ENCODE measurements around the gene STAM2. TPM values are rescaled to one million over a fixed set of nuclear protein-coding genes. Genes with fewer than 3 reads are reported as not detected.
A peak's percentile ranks its signal among the peaks of the same experiment; 100 is the strongest.

The STAM2 gene
- total RNA-seq, 1 experiment from 2014 or later: 28.1 TPM

DNA sequence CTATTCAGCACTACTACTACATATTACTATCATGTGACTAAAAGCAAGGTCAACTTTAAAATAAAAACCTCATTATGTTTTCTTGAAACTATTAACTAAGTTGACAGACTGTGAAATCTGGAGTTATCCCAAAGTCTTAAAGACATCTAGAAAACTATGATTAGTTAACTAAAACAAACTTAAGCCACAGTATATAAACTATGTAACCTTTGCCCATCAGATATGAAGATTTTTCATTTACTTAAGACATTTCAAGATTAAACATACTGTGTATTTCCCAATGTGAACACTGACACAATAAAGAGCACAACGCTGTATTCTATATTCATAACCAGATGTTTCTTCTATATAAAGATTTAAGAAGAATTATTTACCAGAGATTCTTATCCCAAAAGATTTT is 43.3 kb downstream of the STAM2 start:
- H3K27me3 ChIP-seq (replicated peaks; ENCODE audit: insufficient read depth, low read depth, low read length, poor library complexity): no peaks in the 10 kb centered on the region
- peaks cover 5% of the 10 kb centered on the region for H3K4me1 ChIP-seq (ENCODE audit: insufficient read depth, low read length, poor library complexity, severe bottlenecking)
- BruUV-seq (replicated peaks): no TSS peak
- H3K9me3 ChIP-seq (ENCODE audit: low read depth, low read length, poor library complexity, severe bottlenecking): no peaks in the 10 kb centered on the region
- CTCF ChIA-PET: no interaction called here
- intact Hi-C loops (cut with micrococcal nuclease; ENCODE audit: unreplicated experiment): no loop called here
- no peak for DNase-seq (ENCODE audit: low spot score)
- POLR2A ChIA-PET (ENCODE audit: low non-redundant PET): no interaction called here
- no peak overlapping the region for H3K27ac ChIP-seq (ENCODE audit: low read depth, low read length, poor library complexity, severe bottlenecking)
- no peaks in the 10 kb centered on the region for H3K36me3 ChIP-seq (ENCODE audit: insufficient read depth, low read length, poor library complexity, severe bottlenecking)
- no peak for TF ChIP-seq EZH2 (IDR thresholded peaks at IDR 0.05; ENCODE audit: borderline replicate concordance, low read depth, low read length, poor library complexity, severe bottlenecking)
- TF ChIP-seq, protein P1, sequence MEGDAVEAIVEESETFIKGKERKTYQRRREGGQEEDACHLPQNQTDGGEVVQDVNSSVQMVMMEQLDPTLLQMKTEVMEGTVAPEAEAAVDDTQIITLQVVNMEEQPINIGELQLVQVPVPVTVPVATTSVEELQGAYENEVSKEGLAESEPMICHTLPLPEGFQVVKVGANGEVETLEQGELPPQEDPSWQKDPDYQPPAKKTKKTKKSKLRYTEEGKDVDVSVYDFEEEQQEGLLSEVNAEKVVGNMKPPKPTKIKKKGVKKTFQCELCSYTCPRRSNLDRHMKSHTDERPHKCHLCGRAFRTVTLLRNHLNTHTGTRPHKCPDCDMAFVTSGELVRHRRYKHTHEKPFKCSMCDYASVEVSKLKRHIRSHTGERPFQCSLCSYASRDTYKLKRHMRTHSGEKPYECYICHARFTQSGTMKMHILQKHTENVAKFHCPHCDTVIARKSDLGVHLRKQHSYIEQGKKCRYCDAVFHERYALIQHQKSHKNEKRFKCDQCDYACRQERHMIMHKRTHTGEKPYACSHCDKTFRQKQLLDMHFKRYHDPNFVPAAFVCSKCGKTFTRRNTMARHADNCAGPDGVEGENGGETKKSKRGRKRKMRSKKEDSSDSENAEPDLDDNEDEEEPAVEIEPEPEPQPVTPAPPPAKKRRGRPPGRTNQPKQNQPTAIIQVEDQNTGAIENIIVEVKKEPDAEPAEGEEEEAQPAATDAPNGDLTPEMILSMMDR (conservative IDR thresholded peaks at IDR 0.05; ENCODE audit: low read depth, low read length): no peak
- no peak overlapping the region for H3K4me3 ChIP-seq (ENCODE audit: low read depth, low read length, poor library complexity, severe bottlenecking)

DNA sequence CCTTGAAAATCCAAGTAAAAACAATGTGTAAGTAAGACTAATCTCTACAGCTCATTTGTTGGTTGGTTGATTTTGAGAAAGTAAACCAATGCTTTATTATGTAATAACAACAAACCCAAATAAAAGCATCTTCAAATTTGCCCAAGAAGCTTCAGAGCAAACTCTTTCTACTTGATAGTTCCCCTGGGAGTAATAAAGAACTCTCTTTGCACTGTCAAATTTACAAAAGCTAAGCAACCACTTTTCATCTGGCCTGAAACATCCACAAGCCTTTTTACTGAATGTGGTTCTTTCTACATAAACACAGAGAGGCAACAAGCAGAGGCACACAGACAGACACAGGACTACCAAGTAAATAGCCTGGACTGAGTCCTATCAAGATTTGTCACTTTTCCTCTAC is 47.9 kb downstream of the STAM2 start:
- Histone ChIP-seq H3K36me3 (ENCODE audit: insufficient read depth, low read length, poor library complexity, severe bottlenecking) (no peaks in the 10 kb centered on the region), H3K4me1 (ENCODE audit: insufficient read depth, low read length, poor library complexity, severe bottlenecking) (peaks cover 5% of the 10 kb centered on the region), H3K27ac (ENCODE audit: low read depth, low read length, poor library complexity, severe bottlenecking) (no peak overlapping the region), H3K27me3 (replicated peaks; ENCODE audit: insufficient read depth, low read depth, low read length, poor library complexity) (no peaks in the 10 kb centered on the region), H3K9me3 (ENCODE audit: low read depth, low read length, poor library complexity, severe bottlenecking) (no peaks in the 10 kb centered on the region), H3K4me3 (ENCODE audit: low read depth, low read length, poor library complexity, severe bottlenecking) (no peak overlapping the region)
- ChIA-PET CTCF (no interaction called here), POLR2A (ENCODE audit: low non-redundant PET) (no interaction called here)
- intact Hi-C loops (cut with micrococcal nuclease; ENCODE audit: unreplicated experiment): no loop called here
- peak; percentile 33 for DNase-seq (ENCODE audit: low spot score)
- no peak for TF ChIP-seq EZH2 (IDR thresholded peaks at IDR 0.05; ENCODE audit: borderline replicate concordance, low read depth, low read length, poor library complexity, severe bottlenecking)
- TF ChIP-seq, protein P1 (conservative IDR thresholded peaks at IDR 0.05; ENCODE audit: low read depth, low read length): no peak
- no TSS peak for BruUV-seq (replicated peaks)

DNA sequence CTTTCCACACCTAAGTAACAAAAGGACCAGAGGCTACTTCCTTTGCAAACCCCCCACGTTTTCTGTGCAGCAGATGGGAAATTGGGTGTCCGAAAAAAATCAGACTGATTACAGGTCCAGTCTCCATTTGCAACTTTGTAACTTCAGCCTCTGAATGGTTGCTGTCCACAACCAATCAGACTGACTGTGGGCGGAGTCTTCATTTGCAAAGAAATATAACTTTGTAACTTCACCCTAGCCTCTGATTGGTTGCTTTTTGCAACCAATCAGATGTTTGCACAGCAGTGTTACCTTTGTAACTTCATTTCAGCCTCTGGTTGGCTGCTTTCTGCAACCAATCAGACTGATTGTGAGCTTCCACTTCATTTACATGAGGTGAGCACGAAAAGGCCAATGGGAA is 48.9 kb downstream of the STAM2 start:
- peak; percentile 19 for DNase-seq (ENCODE audit: low spot score)
- CTCF ChIA-PET: no interaction called here

More for the DNA sequence above, 48.9 kb downstream of the STAM2 start:
- Histone ChIP-seq H3K4me3 (ENCODE audit: low read depth, low read length, poor library complexity, severe bottlenecking) (no peak overlapping the region), H3K9me3 (ENCODE audit: low read depth, low read length, poor library complexity, severe bottlenecking) (no peaks in the 10 kb centered on the region), H3K36me3 (ENCODE audit: insufficient read depth, low read length, poor library complexity, severe bottlenecking) (no peaks in the 10 kb centered on the region), H3K4me1 (ENCODE audit: insufficient read depth, low read length, poor library complexity, severe bottlenecking) (peaks cover 5% of the 10 kb centered on the region), H3K27ac (ENCODE audit: low read depth, low read length, poor library complexity, severe bottlenecking) (no peak overlapping the region), H3K27me3 (replicated peaks; ENCODE audit: insufficient read depth, low read depth, low read length, poor library complexity) (no peaks in the 10 kb centered on the region)
- intact Hi-C loops (cut with micrococcal nuclease; ENCODE audit: unreplicated experiment): no loop called here
- BruUV-seq (replicated peaks): no TSS peak
- POLR2A ChIA-PET (ENCODE audit: low non-redundant PET): no interaction called here
- no peak for TF ChIP-seq EZH2 (IDR thresholded peaks at IDR 0.05; ENCODE audit: borderline replicate concordance, low read depth, low read length, poor library complexity, severe bottlenecking)
- TF ChIP-seq, protein P1 (conservative IDR thresholded peaks at IDR 0.05; ENCODE audit: low read depth, low read length): no peak

Measured in A673 (cell line).